ENCODE results near the gene ACIN1. TPM values are rescaled to one million over a fixed set of nuclear protein-coding genes. Genes with fewer than 3 reads are reported as not detected.
A peak's percentile ranks its signal among the peaks of the same experiment; 100 is the strongest.

Gene ACIN1
- total and polyA plus RNA-seq, 2 of the 13 experiments (the other 11 are each of a cell fraction or from before 2014, with no cell fraction given): 165 to 183 TPM

DNA sequence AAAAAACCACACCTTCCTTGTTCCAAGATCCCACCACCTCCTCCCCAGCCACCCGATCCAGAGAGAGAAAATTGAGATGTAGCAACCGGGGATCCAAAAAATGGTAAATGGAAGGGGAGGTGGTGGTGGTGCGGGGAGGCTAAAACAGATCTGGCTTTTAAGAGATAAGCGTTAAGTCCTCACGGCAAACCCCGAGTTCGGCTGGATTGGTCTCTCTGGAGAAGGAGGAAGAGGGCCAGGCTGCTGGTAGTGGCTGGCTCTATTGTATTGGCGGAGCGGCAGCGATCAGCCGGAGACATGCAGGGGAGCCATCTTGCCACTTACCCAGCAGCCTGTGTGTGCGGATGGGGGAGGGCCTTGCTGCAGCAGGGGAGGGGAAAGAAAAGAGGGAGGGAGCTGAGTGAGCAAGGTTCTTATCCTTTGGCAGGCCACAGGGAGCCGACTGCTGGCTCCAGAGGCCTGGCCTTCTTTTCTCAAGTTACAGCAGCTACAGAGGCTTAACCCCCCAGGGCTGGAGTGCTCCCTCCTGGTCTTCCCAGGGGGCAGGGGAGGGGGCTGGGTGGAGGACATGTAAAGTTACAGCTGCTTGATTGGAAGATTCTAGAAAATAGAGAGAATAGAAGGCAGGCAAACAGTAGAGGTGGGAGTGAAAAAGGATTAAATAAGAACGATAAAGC, 23.6 kb downstream of the ACIN1 start (continued):
- TF ChIP-seq ATF6 (CRISPR knock-in tag; conservative IDR thresholded peaks at IDR 0.05): no peak; the same call in 1 of the 2 replicates
- no peak for TF ChIP-seq EZH2 (conservative IDR thresholded peaks at IDR 0.05; ENCODE audit: low read depth, low read length)
- peak; percentile 87; the same call in 1 of the 2 replicates for TF ChIP-seq ZNF580 (CRISPR knock-in tag; IDR thresholded peaks at IDR 0.05; ENCODE audit: borderline replicate concordance, low read depth)
- peak; percentile 88 for TF ChIP-seq PHF8 (CRISPR knock-in tag; IDR thresholded peaks at IDR 0.05)
- TF ChIP-seq, protein P1, sequence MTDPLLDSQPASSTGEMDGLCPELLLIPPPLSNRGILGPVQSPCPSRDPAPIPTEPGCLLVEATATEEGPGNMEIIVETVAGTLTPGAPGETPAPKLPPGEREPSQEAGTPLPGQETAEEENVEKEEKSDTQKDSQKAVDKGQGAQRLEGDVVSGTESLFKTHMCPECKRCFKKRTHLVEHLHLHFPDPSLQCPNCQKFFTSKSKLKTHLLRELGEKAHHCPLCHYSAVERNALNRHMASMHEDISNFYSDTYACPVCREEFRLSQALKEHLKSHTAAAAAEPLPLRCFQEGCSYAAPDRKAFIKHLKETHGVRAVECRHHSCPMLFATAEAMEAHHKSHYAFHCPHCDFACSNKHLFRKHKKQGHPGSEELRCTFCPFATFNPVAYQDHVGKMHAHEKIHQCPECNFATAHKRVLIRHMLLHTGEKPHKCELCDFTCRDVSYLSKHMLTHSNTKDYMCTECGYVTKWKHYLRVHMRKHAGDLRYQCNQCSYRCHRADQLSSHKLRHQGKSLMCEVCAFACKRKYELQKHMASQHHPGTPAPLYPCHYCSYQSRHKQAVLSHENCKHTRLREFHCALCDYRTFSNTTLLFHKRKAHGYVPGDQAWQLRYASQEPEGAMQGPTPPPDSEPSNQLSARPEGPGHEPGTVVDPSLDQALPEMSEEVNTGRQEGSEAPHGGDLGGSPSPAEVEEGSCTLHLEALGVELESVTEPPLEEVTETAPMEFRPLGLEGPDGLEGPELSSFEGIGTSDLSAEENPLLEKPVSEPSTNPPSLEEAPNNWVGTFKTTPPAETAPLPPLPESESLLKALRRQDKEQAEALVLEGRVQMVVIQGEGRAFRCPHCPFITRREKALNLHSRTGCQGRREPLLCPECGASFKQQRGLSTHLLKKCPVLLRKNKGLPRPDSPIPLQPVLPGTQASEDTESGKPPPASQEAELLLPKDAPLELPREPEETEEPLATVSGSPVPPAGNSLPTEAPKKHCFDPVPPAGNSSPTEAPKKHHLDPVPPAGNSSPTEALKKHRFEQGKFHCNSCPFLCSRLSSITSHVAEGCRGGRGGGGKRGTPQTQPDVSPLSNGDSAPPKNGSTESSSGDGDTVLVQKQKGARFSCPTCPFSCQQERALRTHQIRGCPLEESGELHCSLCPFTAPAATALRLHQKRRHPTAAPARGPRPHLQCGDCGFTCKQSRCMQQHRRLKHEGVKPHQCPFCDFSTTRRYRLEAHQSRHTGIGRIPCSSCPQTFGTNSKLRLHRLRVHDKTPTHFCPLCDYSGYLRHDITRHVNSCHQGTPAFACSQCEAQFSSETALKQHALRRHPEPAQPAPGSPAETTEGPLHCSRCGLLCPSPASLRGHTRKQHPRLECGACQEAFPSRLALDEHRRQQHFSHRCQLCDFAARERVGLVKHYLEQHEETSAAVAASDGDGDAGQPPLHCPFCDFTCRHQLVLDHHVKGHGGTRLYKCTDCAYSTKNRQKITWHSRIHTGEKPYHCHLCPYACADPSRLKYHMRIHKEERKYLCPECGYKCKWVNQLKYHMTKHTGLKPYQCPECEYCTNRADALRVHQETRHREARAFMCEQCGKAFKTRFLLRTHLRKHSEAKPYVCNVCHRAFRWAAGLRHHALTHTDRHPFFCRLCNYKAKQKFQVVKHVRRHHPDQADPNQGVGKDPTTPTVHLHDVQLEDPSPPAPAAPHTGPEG (CRISPR knock-in tag; IDR thresholded peaks at IDR 0.05): peak; percentile 79; the same call in 1 of the 2 replicates
- no peak for TF ChIP-seq HDAC6 (IDR thresholded peaks at IDR 0.05; ENCODE audit: low read depth, low read length)
- TF ChIP-seq ARNT (IDR thresholded peaks at IDR 0.05): no peak
- TF ChIP-seq CC2D1A (CRISPR knock-in tag; IDR thresholded peaks at IDR 0.05): no peak
- TF ChIP-seq WIZ (CRISPR knock-in tag; IDR thresholded peaks at IDR 0.05): no peak; the same call in 1 of the 2 replicates
- peak; percentile 98 for TF ChIP-seq RBM39 (IDR thresholded peaks at IDR 0.05; ENCODE audit: low read depth, low read length, poor library complexity, severe bottlenecking)
- TF ChIP-seq KDM5A (IDR thresholded peaks at IDR 0.05; ENCODE audit: borderline replicate concordance, low read length): peak; percentile 89
- TF ChIP-seq ZNF432 (CRISPR knock-in tag; IDR thresholded peaks at IDR 0.05; ENCODE audit: borderline replicate concordance): no peak
- no peak for TF ChIP-seq ZNF597 (CRISPR knock-in tag; IDR thresholded peaks at IDR 0.05)
- TF ChIP-seq, protein P2, sequence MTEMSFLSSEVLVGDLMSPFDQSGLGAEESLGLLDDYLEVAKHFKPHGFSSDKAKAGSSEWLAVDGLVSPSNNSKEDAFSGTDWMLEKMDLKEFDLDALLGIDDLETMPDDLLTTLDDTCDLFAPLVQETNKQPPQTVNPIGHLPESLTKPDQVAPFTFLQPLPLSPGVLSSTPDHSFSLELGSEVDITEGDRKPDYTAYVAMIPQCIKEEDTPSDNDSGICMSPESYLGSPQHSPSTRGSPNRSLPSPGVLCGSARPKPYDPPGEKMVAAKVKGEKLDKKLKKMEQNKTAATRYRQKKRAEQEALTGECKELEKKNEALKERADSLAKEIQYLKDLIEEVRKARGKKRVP (CRISPR knock-in tag; IDR thresholded peaks at IDR 0.05): 0 out of 4 replicates have a peak, but pooled peaks of 1 of the 2 experiments have one; percentile 35
- TF ChIP-seq ARNT2 (CRISPR knock-in tag; IDR thresholded peaks at IDR 0.05; ENCODE audit: low read depth): peak; percentile 95; the same call in 1 of the 2 replicates
- TF ChIP-seq ARID3A (IDR thresholded peaks at IDR 0.05; ENCODE audit: low read depth, low read length): no peak

Measured in HepG2 (cell line).